Activated CD4-positive, CD25-positive, alpha-beta regulatory T cell treated with anti-CD3 and anti-CD28 coated beads, Interleukin-2, amount 50 U/mL, for 16 hours (primary cell): ENCODE results near the gene GAA.

ENCODE experiments used
- DNase-seq: peaks from one replicate; pipeline ENCODE4 v3.0.0-alpha.2; 2020; ENCODE audit warnings: low read depth, low spot score

Gene GAA

DNA sequence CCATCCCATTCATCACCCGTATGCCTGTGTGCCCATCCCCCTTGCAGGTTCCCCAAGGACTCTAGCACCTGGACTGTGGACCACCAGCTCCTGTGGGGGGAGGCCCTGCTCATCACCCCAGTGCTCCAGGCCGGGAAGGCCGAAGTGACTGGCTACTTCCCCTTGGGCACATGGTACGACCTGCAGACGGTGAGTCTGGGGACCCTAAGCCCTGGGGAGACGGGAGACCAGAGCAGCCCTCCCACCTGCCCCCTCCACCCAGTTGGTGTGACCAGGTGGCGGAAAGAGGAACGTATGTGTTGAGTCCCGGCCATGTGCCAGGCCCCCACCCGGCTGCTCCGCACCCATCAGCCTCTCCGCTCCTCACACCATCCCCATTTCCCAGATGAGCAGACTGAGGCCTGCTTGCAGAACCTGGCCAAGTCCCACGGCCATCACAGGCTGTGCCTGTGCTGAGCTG is 15.6 kb downstream of the GAA start:
- no peak for DNase-seq

DNA sequence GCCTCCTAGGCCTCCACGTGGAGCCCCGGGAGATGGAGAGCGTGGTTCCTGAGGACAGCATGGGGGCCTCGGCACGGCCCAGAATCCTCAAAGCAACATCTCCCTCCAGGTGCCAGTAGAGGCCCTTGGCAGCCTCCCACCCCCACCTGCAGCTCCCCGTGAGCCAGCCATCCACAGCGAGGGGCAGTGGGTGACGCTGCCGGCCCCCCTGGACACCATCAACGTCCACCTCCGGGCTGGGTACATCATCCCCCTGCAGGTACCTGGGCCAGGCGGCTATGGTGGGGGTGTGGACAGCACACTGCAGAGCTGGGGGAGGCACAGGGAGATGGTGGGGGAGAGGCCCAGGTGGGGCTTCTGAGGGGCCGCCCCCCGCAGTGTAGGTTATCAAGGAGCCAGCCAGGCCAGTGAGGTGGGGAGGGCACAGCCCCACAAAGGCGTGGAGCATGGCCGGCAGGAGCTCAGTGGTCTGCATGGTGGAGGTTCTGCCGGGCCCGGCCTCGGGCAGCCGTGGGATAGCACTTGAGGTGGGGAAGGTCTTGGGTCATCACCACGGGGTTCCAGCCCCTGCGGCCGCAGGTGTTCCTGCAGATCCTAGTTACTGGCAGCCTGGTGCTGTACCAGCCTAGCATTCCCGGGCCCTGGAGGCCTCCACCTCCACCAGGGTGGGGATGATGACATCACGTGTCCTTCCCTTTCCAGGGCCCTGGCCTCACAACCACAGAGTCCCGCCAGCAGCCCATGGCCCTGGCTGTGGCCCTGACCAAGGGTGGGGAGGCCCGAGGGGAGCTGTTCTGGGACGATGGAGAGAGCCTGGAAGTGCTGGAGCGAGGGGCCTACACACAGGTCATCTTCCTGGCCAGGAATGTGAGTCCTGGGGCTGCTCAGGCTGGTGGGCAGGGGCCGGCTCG is 16.4 kb downstream of the GAA start:
- no peak for DNase-seq

DNA sequence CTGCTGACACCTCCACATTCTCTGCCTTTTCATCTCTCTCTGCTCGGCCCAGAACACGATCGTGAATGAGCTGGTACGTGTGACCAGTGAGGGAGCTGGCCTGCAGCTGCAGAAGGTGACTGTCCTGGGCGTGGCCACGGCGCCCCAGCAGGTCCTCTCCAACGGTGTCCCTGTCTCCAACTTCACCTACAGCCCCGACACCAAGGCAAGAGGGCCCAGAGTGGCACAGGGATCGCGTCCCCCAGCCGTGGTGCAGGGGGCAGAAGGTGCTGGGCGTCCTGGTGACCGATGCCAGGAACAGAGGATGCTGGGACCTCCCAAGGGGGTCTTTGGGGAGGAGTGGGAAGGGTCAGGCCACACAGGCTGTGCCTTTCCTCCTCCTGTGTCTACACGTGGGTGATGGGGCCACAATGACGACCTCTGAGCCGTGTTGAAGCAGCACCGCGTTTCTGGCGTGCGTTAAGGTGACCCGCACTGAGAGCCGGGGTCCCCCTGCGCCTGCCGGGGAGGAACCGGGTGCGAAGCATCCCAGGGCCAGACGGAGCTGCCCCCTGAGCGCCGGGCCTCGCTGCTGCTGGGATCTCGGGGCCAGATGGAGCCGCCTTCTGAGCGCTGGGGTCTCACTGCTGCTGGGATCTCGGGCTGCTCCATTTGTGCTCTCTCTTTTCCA is 17.4 kb downstream of the GAA start:
- no peak for DNase-seq

DNA sequence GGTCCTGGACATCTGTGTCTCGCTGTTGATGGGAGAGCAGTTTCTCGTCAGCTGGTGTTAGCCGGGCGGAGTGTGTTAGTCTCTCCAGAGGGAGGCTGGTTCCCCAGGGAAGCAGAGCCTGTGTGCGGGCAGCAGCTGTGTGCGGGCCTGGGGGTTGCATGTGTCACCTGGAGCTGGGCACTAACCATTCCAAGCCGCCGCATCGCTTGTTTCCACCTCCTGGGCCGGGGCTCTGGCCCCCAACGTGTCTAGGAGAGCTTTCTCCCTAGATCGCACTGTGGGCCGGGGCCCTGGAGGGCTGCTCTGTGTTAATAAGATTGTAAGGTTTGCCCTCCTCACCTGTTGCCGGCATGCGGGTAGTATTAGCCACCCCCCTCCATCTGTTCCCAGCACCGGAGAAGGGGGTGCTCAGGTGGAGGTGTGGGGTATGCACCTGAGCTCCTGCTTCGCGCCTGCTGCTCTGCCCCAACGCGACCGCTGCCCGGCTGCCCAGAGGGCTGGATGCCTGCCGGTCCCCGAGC is 17.9 kb downstream of the GAA start:
- no peak for DNase-seq

DNA sequence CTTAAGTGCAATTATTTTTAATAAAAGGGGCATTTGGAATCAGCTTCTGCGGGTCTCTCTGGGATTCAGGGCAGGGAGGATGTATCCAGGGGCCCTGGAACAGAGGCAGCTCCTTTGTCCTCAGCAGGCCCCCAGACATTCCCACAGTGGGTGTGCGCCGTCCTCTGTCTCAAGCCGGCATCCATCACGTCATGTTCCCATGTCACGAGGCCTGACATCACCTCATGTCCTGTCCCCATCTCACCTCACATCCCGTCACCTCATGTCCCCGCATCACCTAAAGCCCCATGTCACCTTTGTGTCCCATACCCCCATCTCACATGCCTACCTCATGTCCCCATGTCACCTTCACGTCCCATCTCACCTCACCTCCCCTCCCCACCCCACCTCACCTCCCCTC is 18.5 kb downstream of the GAA start:
- DNase-seq, result no peak

DNA sequence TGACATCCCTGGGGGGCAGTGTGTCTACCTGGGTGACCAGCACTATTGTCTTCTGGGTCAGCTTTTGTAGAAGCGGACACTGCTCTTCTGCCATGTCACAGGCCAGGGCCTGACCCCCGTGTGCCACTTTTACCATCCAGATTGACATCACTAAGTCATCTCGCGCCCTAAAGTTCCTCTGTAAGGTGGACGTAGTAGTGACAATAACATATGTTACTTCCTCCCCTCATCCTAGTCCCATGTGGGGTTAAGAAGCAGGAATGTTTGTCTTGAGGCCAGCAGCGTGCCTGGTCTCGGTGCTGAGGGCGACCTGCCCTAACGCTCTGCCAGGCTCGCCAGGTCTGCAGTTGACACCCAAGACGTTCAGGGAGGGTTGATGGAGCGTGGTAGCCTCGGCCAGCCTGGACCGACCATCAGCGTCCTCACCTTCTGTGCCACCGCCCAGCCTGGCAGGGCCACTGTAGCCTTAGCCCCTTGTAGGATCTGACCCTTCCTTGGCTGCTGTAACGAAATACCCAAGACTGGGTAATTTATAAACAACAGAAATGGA is 20.7 kb downstream of the GAA start:
- no peak for DNase-seq

DNA sequence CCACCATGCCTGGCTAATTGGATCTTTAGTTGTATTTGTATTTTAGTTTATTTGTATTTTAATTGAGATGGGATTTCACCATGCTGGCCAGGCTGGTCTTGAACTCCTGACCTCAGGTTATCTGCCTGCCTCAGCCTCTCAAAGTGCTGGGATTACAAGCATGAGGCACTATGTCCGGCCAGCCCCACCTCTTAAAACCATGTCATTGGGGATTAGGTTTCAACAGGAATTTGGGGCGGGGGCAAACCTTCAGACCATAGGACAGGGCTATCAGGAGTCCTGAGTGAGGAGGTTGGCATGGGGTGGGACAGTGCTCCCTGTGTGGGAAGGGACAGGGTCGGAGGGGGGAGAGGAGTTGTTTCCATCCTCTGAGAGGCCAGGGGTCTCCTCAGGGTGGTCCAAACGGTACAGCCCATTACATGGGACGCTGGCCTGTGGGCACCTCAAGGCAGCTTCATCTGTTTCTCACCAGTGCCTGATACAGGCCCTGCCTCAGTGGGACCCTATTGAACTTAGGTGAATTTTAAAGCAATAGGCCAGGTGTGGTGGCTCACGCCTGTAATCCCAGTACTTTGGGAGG is 21.6 kb downstream of the GAA start:
- no peak for DNase-seq

DNA sequence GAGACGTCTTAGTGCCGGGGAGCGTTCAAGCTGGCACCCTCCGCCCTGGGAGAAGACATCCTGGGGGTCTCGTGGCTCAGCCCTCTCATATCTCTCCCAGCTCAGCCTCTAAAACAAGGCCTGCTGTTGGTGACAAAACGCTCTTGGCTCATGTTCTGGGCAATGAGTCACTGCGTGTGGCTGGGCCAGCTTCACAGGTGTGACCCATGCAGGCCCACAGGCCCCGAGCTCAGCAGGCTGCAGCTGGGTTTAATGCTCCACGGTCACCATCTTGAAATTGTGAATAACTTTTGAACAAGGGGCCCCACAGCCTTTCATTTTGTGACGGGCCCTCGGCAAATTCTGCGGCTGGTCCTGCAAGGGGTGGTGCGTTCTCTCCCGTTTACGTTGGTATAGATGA is 22.4 kb downstream of the GAA start:
- DNase-seq, result no peak

DNA sequence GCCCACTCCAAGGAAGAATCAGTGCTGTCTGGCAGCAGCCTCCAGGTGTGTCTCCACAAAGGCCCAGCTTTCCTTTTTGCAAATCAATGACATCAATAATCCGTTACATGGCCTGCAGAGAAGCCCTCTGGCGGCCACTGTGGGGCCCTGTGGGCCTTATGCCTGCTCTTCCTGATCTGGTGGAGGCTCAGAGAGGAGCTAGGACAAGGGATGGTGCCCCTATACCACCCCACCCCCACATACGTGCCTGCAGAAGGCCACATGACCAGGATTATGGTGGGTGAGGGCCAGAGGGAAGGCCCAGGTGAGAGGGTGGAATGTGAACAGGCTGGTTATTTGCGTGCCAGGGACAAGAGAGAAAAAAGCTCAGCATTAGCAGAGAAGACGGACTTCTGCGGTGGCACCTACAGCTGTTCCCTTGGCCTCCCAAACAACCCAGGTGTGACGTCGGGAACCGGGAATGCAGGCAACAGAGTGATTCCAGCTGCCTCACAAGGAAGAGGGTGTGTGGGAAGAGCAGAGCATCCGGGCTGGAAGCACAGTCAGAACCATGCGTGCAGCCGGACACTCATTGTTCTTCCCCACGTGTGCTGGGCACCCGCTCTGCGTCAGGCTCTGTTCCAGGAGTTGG is 23.1 kb downstream of the GAA start:
- DNase-seq, result no peak

DNA sequence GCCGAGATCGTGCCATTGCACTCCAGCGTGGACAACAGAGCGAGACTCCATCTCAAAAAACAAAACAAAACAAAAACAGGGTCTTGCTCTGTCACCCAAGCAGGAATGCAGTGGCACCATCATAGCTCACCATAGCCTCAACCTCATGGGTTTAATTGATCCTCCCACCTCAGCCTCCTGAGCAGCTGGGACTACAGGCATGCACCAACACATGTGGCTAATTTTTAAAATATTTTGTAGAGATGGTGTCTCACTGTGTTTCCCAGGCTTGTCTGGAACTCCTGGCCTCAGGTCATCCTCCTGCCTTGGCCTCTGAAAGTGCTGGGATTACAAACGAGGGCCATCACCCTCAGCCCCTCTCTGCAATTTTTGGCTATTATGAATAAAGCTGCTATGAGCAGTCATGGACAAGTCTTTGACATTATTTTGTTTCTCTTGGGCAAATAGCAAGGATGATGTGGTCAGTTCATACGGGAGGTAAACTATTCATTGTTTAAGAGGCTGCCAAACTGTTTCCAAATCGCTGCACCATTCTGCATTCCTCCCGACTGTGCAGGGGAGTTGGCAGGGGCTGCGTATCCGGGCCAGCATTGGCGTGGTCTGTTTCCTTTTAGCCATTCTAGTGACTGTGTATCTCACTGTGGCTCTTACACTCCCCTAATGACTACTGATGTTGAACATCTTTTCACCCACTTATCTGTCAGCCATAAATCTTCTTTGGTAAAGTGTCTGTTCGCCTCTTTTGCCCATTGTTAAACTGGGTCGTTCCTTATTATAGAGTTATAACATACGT is 24.5 kb downstream of the GAA start:
- DNase-seq, result no peak

DNA sequence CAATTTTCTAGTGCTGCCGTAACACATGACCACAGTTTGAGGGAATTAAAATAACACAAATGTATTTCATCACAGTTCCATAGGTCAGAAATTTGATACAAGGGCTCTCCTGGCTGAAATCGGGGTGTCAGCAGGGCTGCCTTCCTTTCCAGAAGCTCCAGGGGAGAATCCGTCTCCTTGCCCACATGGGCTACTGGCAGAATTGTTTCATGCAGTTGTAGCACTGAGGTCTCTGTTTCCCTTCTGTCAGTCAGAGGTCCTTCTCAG is 25.0 kb downstream of the GAA start:
- no peak for DNase-seq

DNA sequence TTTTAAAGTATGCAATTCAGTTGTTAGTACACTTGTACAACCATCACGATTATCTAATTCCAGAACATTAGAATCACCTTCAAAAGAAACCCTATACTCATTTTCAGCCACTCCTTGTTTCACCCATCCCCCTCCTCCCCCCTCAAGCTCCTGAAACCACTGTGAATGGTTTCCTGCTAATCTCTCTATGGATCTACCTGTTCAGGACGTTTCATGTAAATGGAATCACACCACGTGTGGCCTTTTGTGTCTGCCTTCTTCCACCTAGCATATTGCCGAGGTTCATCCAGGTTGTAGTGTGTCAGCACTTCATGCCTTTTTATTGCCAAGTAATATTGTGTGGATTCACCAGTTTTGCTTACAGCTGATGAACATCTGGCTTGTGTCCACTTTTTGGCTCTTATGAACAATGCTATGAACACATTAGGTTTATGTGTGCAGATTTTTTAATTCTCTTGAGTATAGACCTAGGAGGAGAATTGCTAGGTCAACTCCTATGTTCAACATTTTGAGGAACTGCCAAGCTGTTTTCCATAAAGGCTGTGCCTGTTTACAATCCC is 27.7 kb downstream of the GAA start:
- DNase-seq, result no peak

DNA sequence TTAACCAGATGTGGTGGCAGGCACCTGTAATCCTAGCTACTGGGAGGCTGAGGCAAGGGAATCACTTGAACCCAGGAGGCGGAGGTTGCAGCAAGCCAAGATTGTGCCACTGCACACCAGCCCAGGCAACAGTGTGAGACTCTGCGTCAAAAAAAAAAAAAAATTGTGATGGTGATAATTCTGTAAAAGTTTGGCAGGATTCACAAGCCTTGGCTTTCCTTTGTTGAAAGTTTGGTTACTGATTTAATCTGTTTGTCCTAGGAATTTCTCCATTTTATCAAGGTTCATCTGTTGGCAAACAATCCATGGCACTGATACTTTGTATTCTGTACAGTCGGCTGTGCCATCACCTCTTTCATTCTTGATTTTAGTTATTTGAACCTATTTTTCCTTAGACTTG is 29.6 kb downstream of the GAA start:
- DNase-seq, result no peak

DNA sequence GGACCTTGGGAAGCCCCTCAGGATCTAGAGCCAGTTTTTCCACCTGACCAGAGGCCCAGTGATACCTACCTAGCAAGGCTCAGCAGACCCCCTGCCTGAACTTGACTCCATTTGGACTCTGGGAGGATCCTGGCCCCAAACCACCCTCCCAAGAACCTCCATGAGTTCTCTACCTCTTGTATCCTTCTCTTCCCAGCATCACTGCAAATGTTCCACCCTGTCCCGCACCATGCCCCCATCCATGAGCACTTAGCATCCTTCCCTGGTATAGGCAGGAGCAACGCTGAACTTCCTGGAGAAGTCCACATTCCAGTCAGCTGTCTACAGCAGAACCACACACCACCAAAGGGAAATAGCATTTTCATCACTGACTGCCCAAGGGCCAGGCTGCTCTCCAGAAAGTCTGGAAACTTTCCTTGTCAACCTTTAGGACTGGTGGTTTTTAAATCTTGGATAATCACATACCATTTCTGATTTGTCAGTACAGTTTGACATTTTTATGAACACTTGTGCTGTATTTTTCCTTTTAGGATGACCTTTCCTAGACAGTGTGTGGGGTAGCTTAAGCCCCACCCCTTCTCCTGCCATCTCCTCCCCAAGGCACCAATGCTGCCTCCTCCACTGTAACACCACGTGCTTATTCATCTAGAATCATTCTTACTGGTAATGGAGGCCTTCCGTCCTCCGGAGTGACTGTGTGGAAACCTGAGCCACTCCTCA is 31.7 kb downstream of the GAA start:
- DNase-seq, result no peak

DNA sequence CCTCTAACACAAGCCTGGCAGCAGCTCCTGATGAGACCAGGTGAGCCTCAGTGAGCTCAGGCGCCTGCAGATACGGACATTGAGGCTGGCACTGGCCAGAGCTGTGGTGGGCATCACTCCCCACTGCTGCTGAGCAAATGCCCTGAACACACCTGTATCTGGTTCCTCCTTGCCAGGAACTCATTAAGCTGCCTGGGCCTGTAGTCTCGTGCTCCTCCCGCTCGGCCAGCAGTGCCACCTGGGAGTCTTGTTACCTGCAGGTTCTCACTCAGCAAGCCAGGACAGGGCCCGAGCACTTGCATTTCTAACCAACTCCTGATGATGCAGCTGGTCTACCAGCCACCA is 32.2 kb downstream of the GAA start:
- DNase-seq, result no peak

DNA sequence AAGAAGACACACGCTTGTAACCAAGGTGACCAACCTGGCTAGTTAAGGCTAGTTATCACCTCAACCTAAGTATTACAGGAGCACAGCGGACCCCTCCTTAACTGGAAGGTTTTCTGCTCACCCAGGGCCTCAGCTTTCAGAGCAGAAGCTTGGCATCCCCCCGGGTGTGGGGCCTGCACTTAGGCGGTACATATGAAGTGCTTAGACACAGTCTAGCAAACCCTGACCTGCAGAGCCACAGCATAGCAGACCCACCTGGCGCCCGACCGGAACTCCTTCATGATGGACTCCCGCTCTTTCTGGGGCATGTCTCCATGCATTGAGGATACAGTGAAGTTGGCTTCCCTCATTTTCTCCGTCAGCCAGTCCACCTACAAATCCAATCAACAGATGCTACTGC is 35.8 kb downstream of the GAA start:
- DNase-seq, result no peak

DNA sequence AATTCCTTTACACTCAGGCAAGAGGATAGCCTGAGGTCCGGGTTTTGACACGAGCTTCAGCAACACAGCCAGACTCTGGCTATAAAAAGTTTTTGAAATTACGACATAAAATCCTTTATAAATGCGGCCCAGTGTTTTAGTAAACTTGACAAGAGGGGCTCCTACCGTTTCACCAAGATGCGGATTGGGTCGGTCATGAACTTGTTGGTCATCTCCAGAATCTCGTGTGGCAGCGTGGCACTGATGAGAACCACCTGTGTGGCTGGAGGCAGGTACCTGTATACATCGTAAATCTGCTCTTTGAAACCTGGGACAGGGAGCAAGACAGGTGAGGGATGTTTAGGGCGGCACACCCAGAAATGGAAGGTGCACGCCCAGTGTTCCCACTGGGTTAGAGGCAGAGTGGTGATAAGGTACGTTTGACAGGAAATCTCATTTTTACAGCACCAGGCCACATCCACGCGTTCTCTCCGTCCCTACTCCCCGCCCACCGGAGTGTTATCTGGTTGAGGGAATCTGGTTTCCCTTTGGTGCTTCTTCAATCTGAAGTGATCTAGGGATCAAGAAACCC is 37.6 kb downstream of the GAA start:
- DNase-seq, result no peak

DNA sequence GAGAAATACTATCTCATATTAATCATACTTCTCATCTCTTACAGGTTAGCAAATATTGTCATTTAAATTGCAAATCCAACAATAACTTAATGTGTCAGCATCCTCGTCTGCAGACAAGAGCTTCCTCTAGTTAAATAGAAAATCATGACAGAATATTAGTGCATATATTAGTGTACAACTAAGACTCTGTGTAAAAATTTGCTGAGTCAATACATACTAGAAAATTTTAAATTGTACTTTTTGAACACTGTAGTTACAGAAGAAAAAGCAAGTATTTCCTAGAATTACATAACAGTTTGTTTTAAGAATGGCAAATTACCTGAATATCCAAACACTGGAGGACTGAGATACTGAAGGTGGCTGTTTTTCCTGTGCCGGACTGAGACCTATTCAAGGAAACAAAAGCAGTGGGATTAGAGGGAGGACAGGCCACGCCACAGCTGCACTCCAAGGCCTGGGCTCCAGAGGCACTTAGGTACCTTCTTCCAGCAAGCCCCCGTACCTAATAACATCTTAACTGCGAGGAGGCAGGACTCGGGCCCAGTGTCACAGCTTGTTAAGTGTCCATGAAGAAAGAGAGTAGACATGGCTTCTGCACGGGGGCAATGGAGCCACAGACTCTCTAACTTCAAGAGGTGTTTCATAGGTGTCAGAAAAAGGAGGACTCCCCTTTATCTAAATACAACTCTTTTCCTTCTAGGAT is 40.2 kb downstream of the GAA start:
- no peak for DNase-seq

DNA sequence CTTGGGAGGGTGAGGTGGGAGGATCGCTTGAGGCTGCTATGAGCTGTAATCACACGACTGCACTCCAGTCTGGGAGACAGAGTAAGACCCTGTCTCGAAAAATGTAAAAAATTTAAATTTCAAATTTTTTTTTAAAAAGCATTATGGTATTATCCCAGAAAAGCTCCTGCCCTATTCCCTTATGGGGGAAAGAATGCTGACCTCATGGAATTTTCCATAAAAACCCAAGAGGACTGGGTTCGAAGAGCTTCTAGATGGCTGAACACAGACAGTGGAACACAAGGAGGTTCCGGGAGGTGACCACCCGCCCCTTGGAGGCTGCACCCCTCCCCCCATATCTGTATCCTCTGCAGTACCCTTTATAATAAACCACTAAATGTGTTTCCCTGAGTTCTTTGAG is 41.5 kb downstream of the GAA start:
- DNase-seq, result no peak
